ENCODE data around the gene OTOA.

GRCh38 chr16:21704266-21704665, 40.5 kb downstream of the OTOA start:
- TF ChIP-seq CTCF (IDR thresholded peaks at IDR 0.05; ENCODE audit: low read length) (no peak), EZH2 (IDR thresholded peaks at IDR 0.05; ENCODE audit: borderline replicate concordance, low read length) (no peak)

Data from OCI-LY1 (cell line).